ENCODE data around the gene ARHGAP44. TPM values are rescaled to one million over a fixed set of nuclear protein-coding genes. Genes with fewer than 3 reads are reported as not detected.
"Not testable (repeated sequence)": the region's sequence is repeated elsewhere in the genome, so short reads cannot be mapped to it uniquely, and the experiment has no call there.

Gene ARHGAP44
- total RNA-seq, 1 donor from 2014 or later = 9.9 TPM

- DNase-seq (no peak), ATAC-seq (no peak)
- intact Hi-C loops (cut with micrococcal nuclease) = no loop called here
Observed at GRCh38 chr17:12936501-12936900, 147.2 kb downstream of the ARHGAP44 start.

DNA sequence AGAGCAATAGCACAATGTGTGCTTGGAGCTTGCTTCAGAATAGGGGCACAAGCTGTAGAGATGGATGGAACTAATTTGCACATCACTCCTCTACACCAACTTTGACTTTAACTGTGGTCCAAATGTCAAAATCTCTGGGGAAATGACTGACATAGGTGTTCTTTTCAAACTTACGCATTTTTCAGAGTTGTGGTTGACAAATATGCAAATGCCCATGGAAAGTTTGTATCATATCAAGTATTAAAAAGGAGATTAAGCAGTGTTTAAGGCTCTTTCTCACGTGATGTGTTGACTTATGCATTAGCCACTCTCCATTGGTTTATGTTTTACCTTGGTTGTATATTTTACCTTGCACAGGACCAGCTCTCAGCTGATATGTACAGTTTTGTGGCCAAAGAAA is 151.4 kb downstream of the ARHGAP44 start:
- intact Hi-C loops (cut with micrococcal nuclease) = no loop called here
- DNase-seq (no peak), ATAC-seq (no peak)

GRCh38 chr17:12947047-12947446 is 157.7 kb downstream of the ARHGAP44 start:
- no peak for ATAC-seq
- DNase-seq = no peak
- intact Hi-C loops (cut with micrococcal nuclease) = no loop called here

DNA sequence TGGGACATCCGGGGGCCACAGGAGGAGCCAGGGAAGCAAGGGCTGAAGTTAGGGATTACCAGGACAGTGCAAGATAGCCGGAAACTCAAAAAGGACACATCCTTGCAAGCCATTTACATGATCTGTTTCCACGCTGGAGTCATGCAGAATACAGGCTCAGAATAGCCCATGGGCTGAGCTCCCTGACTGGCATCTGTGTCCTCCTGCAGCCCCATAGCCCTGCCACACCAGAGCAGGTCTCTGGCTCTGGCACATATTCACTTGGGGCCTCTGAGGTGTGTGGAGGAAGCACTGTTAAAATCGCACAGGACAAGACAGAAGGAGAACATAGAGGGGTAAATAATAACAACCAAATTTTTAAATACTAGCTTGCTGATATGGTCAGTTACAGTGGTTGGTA is 162.7 kb downstream of the ARHGAP44 start:
- ATAC-seq = peak; percentile 45
- intact Hi-C loops (cut with micrococcal nuclease) = no loop called here
- no peak for DNase-seq

DNA sequence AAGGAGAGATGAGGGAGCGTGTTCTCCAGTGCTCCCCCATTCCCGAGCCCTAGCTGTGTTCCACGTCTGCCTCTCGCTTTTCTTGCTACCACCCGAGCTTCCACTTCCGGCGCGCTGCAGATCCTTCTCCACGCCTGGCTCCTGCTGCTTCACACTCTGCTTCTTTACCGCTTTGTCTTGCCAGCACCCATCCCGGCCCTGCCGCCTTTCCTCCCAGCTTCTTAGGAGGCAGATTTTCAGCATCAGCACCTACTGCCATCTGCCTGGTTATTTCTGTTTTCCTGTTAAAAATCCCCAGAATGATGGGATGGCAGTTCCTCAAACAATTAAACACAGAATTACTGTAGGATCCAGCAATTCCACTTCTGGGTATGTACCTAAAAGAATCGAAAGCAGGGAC is 163.9 kb downstream of the ARHGAP44 start:
- ATAC-seq (no peak), DNase-seq (no peak)
- intact Hi-C loops (cut with micrococcal nuclease) = no loop called here

DNA sequence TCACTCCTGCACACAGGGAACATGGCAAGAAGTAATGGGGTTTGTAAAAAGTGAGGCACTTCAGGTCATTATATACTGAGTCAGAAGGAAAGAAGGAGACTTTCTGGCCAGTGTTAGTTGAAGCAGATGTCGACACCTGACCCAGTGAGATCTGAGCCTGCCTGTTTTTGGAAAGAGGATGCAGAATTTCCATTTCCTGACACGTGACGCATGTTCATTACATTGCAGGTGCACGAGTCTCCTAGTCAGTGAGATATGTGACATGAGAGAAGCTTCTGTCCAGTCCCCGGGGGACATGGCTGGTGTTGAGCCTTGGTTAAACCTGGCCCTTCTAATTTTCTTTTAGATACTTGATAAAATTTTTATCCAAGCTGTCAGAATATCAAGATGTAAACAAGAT is 166.2 kb downstream of the ARHGAP44 start:
- ATAC-seq = no peak
- intact Hi-C loops (cut with micrococcal nuclease) = no loop called here
- DNase-seq = no peak

DNA sequence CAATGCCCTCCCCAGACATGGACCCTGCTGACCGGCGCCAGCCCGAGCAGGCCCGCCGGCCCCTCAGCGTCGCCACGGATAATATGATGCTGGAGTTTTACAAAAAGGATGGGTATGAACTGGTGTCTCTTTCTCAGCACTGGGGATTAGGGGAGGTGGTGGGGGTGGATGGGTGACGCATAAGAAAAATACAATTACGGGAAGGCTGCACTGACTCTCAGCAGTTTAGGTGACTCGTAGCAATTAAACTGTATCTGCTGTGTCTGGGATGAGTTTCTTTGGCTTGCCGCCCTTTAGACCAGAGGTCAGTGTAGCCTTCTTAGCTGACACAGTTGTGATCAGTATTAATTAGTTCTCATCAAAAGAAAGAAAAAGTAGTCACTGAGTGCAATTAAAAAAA is 169.5 kb downstream of the ARHGAP44 start:
- ATAC-seq = no peak
- intact Hi-C loops (cut with micrococcal nuclease) = no loop called here
- no peak for DNase-seq

- DNase-seq = no peak
- intact Hi-C loops (cut with micrococcal nuclease) = no loop called here
- no peak for ATAC-seq
Observed at GRCh38 chr17:12959441-12959840, 170.1 kb downstream of the ARHGAP44 start.

DNA sequence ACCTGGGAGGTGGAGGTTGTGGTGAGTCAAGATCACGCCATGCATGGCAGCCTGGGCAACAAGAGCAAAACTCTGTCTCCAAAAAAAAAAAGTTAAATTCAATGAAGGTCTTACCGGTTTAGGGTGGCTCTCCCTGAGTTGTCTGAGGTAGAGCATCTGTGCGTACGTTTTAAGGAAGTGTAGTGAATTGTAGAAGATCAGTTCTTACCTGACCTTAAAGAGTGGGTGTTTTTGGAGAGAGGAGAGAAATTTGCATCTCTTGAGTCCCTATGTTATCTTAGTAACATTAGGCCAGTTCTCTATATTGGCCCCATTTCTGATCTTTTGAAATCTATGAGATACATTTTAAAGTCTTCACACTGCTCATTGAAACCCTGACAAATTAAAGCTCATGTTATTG is 172.4 kb downstream of the ARHGAP44 start:
- DNase-seq (no peak), ATAC-seq (no peak)
- intact Hi-C loops (cut with micrococcal nuclease) = no loop called here

DNA sequence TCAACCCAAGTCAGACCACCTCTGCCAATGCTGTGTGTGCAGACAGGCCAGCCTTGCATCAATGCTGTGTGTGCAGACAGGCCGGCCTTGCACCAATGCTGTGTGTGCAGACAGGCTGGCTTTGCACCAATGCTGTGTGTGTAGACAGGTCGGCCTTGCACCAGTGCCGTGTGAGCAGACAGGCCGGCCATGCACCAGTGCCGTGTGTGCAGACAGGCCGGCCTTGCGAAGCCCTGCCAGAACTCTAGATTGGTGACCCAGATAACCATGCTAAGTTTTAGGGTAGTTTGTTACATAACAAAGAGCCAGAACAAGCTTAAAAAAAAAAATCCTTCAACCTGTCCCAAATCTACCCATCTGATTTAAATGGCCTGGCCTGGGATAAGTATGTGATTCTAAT is 174.2 kb downstream of the ARHGAP44 start:
- no peak for DNase-seq
- ATAC-seq = no peak
- intact Hi-C loops (cut with micrococcal nuclease) = no loop called here

DNA sequence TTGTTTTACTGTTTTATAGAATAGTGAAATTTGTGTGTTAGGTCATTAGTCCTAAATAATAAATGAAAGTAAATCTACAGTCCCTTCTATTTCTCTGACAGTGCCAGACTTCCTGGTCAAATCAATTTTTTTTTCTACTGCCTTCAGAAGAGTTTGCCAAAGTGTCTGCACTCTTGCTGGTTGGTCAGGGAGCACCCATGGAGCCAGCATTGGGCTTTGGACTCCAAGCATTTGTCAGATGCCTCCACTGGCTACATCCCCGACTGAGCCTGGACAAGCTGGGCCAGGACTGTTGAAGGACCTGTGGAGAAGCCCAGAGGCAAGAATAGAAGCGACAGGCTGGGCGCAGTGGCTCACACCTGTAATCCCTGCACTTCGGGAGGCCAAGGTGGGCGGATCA is 174.9 kb downstream of the ARHGAP44 start:
- DNase-seq = no peak
- intact Hi-C loops (cut with micrococcal nuclease) = no loop called here
- ATAC-seq = no peak

GRCh38 chr17:12964840-12965239 is 175.5 kb downstream of the ARHGAP44 start:
- intact Hi-C loops (cut with micrococcal nuclease) = no loop called here
- DNase-seq = no peak
- no peak for ATAC-seq

- ATAC-seq (no peak), DNase-seq (no peak)
- intact Hi-C loops (cut with micrococcal nuclease) = no loop called here
Observed at GRCh38 chr17:12965988-12966387, 176.7 kb downstream of the ARHGAP44 start.

- no peak for DNase-seq
- ATAC-seq = no peak
- intact Hi-C loops (cut with micrococcal nuclease) = no loop called here
Observed at GRCh38 chr17:12966413-12966812, 177.1 kb downstream of the ARHGAP44 start.

DNA sequence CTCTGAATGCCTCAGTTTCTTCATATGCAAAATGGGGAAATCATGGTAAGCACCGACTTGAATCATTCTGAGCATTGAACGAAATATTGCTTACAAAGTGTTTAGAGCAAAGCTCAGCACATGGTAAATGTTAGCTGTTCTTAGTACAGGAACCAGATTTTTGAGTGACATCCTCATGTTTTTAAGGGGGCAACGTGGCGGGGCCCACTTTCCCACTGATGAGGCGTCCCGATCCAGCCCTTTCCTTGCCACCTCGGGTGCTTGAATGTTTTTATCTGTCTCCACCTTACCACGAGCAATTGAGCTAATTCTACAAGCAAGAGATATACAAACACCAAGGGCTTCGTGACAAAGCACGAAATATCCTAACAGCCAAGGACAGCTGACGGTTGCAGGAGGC is 178.7 kb downstream of the ARHGAP44 start:
- ATAC-seq (no peak), DNase-seq (no peak)
- intact Hi-C loops (cut with micrococcal nuclease) = no loop called here

GRCh38 chr17:12973496-12974004 is 184.3 kb downstream of the ARHGAP44 start:
- DNase-seq (peak; percentile 50), ATAC-seq (peak; percentile 81)
- intact Hi-C loops (cut with micrococcal nuclease) = no loop called here

DNA sequence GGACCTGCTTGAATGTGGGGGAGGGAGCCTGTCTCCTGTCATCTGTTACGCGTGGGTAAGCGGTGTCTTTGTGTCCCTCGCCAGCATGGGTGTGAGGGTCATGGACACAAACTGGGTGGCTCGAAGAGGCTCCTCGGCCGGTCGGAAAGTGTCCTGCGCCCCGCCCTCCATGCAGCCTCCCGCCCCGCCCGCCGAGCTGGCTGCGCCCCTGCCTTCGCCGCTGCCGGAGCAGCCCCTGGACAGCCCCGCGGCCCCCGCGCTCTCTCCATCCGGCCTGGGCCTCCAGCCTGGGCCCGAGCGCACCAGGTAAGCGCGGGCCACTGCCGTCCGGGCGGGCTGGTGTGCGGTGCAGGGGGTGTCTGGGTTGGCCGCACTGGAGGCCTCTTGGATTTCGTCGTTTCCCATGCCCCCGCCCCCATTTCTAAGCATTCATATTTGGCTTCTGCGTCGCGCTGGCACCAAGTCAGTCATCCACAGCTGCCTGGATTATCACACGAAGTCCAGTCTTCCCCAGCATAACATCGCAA is 184.8 kb downstream of the ARHGAP44 start:
- DNase-seq (peak; percentile 43), ATAC-seq (peak; percentile 78)
- intact Hi-C loops (cut with micrococcal nuclease) = no loop called here

- ATAC-seq = no peak
- DNase-seq = no peak
- intact Hi-C loops (cut with micrococcal nuclease) = no loop called here
Observed at GRCh38 chr17:12977008-12977751, 187.9 kb downstream of the ARHGAP44 start.

- ATAC-seq; DNase-seq; intact Hi-C loops (cut with micrococcal nuclease): not testable (repeated sequence)
Observed at GRCh38 chr17:12978787-12979186, 189.5 kb downstream of the ARHGAP44 start.

- ATAC-seq = no peak
- no peak for DNase-seq
Observed at GRCh38 chr17:12979246-12979645, 189.9 kb downstream of the ARHGAP44 start.

DNA sequence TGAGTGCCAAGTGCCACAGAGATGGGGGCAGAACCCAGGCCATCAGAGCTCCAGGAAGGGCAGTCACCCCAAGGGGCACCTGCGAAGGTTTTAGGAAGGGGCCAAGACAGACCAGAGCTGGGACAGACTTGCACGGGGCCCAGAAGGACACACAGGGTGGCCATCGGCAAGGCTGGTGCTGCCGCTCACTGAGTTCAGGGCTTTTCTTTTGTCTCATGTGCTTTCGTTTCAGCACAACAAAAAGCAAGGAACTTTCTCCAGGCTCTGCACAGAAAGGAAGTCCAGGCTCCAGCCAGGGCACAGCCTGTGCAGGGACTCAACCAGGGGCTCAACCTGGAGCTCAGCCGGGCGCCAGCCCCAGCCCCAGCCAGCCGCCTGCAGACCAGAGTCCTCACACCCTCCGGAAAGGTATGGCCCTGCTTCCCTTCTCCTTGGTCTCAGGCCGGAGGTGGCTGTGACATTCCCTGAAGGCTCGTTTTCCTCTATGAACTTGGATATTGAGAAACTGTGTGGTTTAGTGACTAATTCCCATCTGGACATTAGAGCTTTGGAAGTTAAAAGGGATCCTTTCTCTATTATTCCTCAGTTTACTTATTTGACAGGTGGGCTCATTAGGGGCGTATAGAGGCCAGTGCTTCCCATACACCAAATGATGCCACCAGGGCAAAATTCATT is 190.7 kb downstream of the ARHGAP44 start:
- intact Hi-C loops (cut with micrococcal nuclease) = no loop called here
- no peak for ATAC-seq

More at GRCh38 chr17:12979246-12979645, 189.9 kb downstream of the ARHGAP44 start:
- intact Hi-C loops (cut with micrococcal nuclease) = no loop called here

More for the DNA sequence above, 190.7 kb downstream of the ARHGAP44 start:
- no peak for DNase-seq
